ENCODE measurements around the gene CALML6.
"Not testable (repeated sequence)": the region's sequence is repeated elsewhere in the genome, so short reads cannot be mapped to it uniquely, and the experiment has no call there.

The CALML6 gene

GRCh38 chr1:1914971-1915692, at the start of gene CALML6:
Gene CALML6 (plus strand): TSS chr1:1915260. CDS start chr1:1915281, 21 bp downstream.
- no peak for DNase-seq
- in situ Hi-C loops (cut with MboI; ENCODE audit: low pct_unique_long_range_greater_than_20kb, low sequenced_read_pairs): no loop called here

GRCh38 chr1:1867164-1867563, 47.9 kb upstream of the CALML6 start:
- in situ Hi-C loops (cut with MboI; ENCODE audit: low pct_unique_long_range_greater_than_20kb, low sequenced_read_pairs): no loop called here
- DNase-seq: no peak

- DNase-seq: peak; percentile 66
- in situ Hi-C loops (cut with MboI; ENCODE audit: low pct_unique_long_range_greater_than_20kb, low sequenced_read_pairs): no loop called here
Observed at GRCh38 chr1:1869469-1869868, 45.6 kb upstream of the CALML6 start.

- DNase-seq: no peak
- in situ Hi-C loops (cut with MboI; ENCODE audit: low pct_unique_long_range_greater_than_20kb, low sequenced_read_pairs): no loop called here
Observed at GRCh38 chr1:1872329-1872994, 42.6 kb upstream of the CALML6 start.

GRCh38 chr1:1873186-1873585, 41.9 kb upstream of the CALML6 start:
- in situ Hi-C loops (cut with MboI; ENCODE audit: low pct_unique_long_range_greater_than_20kb, low sequenced_read_pairs): no loop called here
- DNase-seq: no peak

- DNase-seq: no peak
- in situ Hi-C loops (cut with MboI; ENCODE audit: low pct_unique_long_range_greater_than_20kb, low sequenced_read_pairs): no loop called here
Observed at GRCh38 chr1:1874901-1875300, 40.2 kb upstream of the CALML6 start.

- in situ Hi-C loops (cut with MboI; ENCODE audit: low pct_unique_long_range_greater_than_20kb, low sequenced_read_pairs): no loop called here
Observed at GRCh38 chr1:1875932-1876331, 39.1 kb upstream of the CALML6 start.

GRCh38 chr1:1876335-1876930, 38.6 kb upstream of the CALML6 start:
- no peak for DNase-seq
- in situ Hi-C loops (cut with MboI; ENCODE audit: low pct_unique_long_range_greater_than_20kb, low sequenced_read_pairs): no loop called here

More at GRCh38 chr1:1875932-1876331, 39.1 kb upstream of the CALML6 start:
- DNase-seq: no peak

- in situ Hi-C loops (cut with MboI; ENCODE audit: low pct_unique_long_range_greater_than_20kb, low sequenced_read_pairs): no loop called here
- DNase-seq: no peak
Observed at GRCh38 chr1:1877865-1878436, 37.1 kb upstream of the CALML6 start.

GRCh38 chr1:1879942-1880341, 35.1 kb upstream of the CALML6 start:
- no peak for DNase-seq
- in situ Hi-C loops (cut with MboI; ENCODE audit: low pct_unique_long_range_greater_than_20kb, low sequenced_read_pairs): no loop called here

- no peak for DNase-seq
- in situ Hi-C loops (cut with MboI; ENCODE audit: low pct_unique_long_range_greater_than_20kb, low sequenced_read_pairs): no loop called here
Observed at GRCh38 chr1:1880617-1881312, 34.3 kb upstream of the CALML6 start.

GRCh38 chr1:1881727-1882126, 33.3 kb upstream of the CALML6 start:
- DNase-seq: no peak

GRCh38 chr1:1883092-1883873, 31.8 kb upstream of the CALML6 start:
- peak; percentile 35 for DNase-seq
- in situ Hi-C loops (cut with MboI; ENCODE audit: low pct_unique_long_range_greater_than_20kb, low sequenced_read_pairs): no loop called here

More at GRCh38 chr1:1881727-1882126, 33.3 kb upstream of the CALML6 start:
- in situ Hi-C loops (cut with MboI; ENCODE audit: low pct_unique_long_range_greater_than_20kb, low sequenced_read_pairs): no loop called here

GRCh38 chr1:1883890-1884289, 31.2 kb upstream of the CALML6 start:
- DNase-seq; in situ Hi-C loops (cut with MboI; ENCODE audit: low pct_unique_long_range_greater_than_20kb, low sequenced_read_pairs): not testable (repeated sequence)

- DNase-seq: peak; percentile 42
Observed at GRCh38 chr1:1889090-1889750, 25.8 kb upstream of the CALML6 start.

GRCh38 chr1:1889847-1890505, 25.1 kb upstream of the CALML6 start:
- in situ Hi-C loops (cut with MboI; ENCODE audit: low pct_unique_long_range_greater_than_20kb, low sequenced_read_pairs): no loop called here

More at GRCh38 chr1:1889090-1889750, 25.8 kb upstream of the CALML6 start:
- in situ Hi-C loops (cut with MboI; ENCODE audit: low pct_unique_long_range_greater_than_20kb, low sequenced_read_pairs): no loop called here

GRCh38 chr1:1890506-1891348, 24.3 kb upstream of the CALML6 start, which contains the start of gene GNB1:
Gene GNB1 (minus strand): TSS chr1:1891087. CDS start chr1:1825453, 65,634 bp downstream.
- in situ Hi-C loops (cut with MboI; ENCODE audit: low pct_unique_long_range_greater_than_20kb, low sequenced_read_pairs): no loop called here
- peak; percentile 92 for DNase-seq

More at GRCh38 chr1:1889847-1890505, 25.1 kb upstream of the CALML6 start:
- DNase-seq: peak; percentile 73
